Mesothelial cell of epicardium (in vitro differentiated cells): Measurements from ENCODE around the gene TADA2B. TPM values are rescaled to one million over a fixed set of nuclear protein-coding genes. Genes with fewer than 3 reads are reported as not detected.

ENCODE experiments used
- DNase-seq, 2 experiments: peaks; one replicate each; pipeline ENCODE4 v3.0.0; 2021; ENCODE audit warnings: low spot score in 2 of 2; ENCODE audit not compliant: unreplicated experiment in 2 of 2
- H3K27ac Mint-ChIP-seq: 2 replicates; pipeline ENCODE4 v1.8.0; 2021; ENCODE audit warnings: mixed read lengths
- H3K27me3 Mint-ChIP-seq: 2 replicates; pipeline ENCODE4 v1.8.0; 2021; ENCODE audit warnings: low read depth, mixed read lengths
- H3K36me3 Mint-ChIP-seq: 2 replicates; pipeline ENCODE4 v1.8.0; 2021; ENCODE audit warnings: mixed read lengths
- H3K4me1 Mint-ChIP-seq: 2 replicates; pipeline ENCODE4 v1.8.0; 2021; ENCODE audit warnings: mixed read lengths
- H3K4me3 Mint-ChIP-seq: 2 replicates; pipeline ENCODE4 v1.8.0; 2021; ENCODE audit warnings: mild to moderate bottlenecking, moderate library complexity, mixed read lengths
- H3K9me3 Mint-ChIP-seq: 2 replicates; pipeline ENCODE4 v1.8.0; 2021; ENCODE audit warnings: mixed read lengths
- total RNA-seq: library from RNA; stranded (reverse); gene quantifications from 3 replicates; pipeline ENCODE4 v1.2.1, GENCODE V29; 2021
- TF ChIP-seq, protein P1 (sequence below): fragments of 200-600 bp; sonication (generic); IDR thresholded peaks from one replicate; pipeline ENCODE4 v1.5.0; 2021; ENCODE audit warnings: antibody characterized with exemption; ENCODE audit not compliant: unreplicated experiment

The TADA2B gene
- total RNA-seq, 1 donor from 2014 or later, result 17.4 TPM

DNA sequence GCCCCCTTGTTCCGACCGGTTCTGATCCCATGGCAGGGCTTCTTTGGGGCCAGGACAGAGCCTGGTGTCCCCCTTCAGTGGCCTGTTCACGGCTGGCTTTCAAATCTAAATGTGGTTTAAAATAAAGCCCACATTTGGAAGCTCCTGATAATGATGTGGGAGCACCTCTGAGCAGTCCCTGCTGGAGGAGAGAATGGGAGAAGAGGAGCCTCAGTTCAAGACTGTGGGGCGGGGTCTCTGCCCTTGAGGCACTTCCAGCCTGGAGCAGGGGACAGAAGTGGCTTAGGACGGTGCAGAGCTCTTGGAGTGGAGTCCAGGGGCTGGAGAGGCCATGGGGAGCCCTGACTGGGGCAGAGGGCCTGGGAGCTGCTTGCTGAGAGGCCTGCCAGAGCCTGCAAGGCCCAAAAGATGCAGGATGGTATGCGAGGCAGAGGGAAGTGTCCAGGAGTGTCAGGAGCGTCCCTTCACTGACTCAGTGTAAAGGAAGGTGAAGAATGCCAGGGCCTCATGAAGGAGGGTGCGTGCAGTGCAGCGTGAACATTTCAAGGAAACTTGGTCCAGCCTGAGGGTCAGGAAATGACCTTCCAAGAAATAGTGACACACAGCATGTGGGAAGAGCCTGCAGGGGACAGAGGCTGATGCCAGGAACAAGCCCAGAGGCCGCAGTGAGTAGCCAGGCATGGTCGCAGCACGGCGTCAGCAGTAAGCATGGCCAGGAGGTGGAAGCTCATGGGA, 21.1 kb upstream of the TADA2B start:
- DNase-seq, result no peak
- H3K4me1 Mint-ChIP-seq, result no peaks in the 10 kb centered on the region
- no peaks in the 10 kb centered on the region for H3K9me3 Mint-ChIP-seq
- TF ChIP-seq, protein P1, sequence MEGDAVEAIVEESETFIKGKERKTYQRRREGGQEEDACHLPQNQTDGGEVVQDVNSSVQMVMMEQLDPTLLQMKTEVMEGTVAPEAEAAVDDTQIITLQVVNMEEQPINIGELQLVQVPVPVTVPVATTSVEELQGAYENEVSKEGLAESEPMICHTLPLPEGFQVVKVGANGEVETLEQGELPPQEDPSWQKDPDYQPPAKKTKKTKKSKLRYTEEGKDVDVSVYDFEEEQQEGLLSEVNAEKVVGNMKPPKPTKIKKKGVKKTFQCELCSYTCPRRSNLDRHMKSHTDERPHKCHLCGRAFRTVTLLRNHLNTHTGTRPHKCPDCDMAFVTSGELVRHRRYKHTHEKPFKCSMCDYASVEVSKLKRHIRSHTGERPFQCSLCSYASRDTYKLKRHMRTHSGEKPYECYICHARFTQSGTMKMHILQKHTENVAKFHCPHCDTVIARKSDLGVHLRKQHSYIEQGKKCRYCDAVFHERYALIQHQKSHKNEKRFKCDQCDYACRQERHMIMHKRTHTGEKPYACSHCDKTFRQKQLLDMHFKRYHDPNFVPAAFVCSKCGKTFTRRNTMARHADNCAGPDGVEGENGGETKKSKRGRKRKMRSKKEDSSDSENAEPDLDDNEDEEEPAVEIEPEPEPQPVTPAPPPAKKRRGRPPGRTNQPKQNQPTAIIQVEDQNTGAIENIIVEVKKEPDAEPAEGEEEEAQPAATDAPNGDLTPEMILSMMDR, result no peak
- peak overlapping the region; percentile 28 for H3K27ac Mint-ChIP-seq
- H3K27me3 Mint-ChIP-seq, result no peaks in the 10 kb centered on the region
- H3K36me3 Mint-ChIP-seq, result peaks cover 23% of the 10 kb centered on the region
- no peak overlapping the region for H3K4me3 Mint-ChIP-seq

DNA sequence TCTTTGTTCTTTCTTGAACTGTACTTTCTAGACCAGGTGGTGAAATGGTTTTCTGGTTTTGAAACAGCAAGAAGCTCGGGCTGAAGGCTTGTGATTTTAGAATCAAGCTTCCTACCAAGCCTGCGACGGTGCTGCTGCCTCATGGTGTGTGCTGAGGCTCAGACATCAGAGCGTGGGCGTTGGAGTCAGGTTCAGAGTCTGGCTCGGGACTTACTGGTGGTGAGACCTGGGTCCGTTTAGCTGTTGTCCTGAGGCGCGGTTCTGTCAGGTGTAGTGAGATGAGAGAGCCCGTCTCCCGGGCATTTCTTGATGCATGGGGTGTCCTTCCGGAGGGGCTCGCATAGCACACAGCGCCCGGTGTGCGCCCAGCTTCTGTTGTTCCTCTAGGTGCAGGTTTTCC, 19.7 kb upstream of the TADA2B start:
- TF ChIP-seq, protein P1, result no peak
- H3K27me3 Mint-ChIP-seq, result no peaks in the 10 kb centered on the region
- no peak overlapping the region for H3K4me3 Mint-ChIP-seq
- DNase-seq, result no peak
- H3K36me3 Mint-ChIP-seq, result peaks cover 29% of the 10 kb centered on the region
- H3K27ac Mint-ChIP-seq, result no peak overlapping the region
- no peaks in the 10 kb centered on the region for H3K4me1 Mint-ChIP-seq
- no peaks in the 10 kb centered on the region for H3K9me3 Mint-ChIP-seq

DNA sequence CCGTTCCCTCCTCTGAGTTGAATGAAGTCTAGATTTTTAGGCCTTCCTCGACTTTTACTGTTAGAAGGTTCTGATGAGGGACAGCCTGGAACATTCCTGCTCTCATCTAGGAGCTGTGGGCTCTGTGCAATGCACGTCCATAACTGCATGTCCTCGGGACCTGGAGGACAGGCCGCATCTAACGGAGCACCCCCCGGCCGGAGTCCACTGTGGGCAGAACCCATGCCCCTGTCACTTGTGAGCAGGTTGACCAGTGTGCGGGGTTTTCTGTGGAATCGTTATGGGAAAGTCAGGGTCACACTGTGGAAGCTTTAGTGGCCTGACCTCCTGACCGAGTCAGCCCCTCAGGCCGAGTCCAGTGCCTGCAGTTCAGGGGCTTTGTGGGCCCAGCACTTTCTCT, 19.3 kb upstream of the TADA2B start:
- H3K4me1 Mint-ChIP-seq, result no peaks in the 10 kb centered on the region
- H3K27ac Mint-ChIP-seq, result no peak overlapping the region
- no peaks in the 10 kb centered on the region for H3K27me3 Mint-ChIP-seq
- H3K36me3 Mint-ChIP-seq, result peaks cover 26% of the 10 kb centered on the region
- no peak overlapping the region for H3K4me3 Mint-ChIP-seq
- H3K9me3 Mint-ChIP-seq, result no peaks in the 10 kb centered on the region
- TF ChIP-seq, protein P1, result no peak
- DNase-seq, result no peak

DNA sequence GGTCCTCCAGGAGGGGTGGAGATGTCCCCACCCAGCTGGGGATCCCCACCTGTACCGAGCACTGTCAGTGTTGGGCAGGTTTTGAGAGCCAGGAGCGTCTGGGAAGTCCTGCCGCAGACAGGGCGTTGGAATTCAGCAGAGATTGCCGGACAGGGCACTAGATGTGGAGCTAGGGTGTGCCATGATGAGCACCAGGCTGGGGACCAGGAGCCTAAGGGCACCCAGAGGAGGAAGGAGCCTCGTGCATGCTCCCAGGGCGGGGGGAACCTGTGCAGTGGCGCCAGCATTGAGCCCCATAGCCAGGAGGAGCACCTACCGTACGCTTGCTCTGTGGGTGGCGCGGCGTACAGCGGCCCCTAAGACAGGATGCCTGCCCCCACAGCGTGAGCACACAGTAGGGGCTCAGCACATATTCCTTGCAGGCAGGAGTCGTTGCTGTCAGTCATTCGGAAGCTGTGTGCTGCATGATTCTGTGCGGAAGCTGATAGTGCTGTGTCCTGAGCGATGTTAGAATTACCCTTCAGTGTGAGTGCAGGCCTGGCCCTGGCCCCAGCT, 18.8 kb upstream of the TADA2B start:
- Mint-ChIP-seq H3K9me3 (no peaks in the 10 kb centered on the region), H3K4me1 (no peaks in the 10 kb centered on the region), H3K27me3 (no peaks in the 10 kb centered on the region), H3K4me3 (no peak overlapping the region), H3K36me3 (peaks cover 23% of the 10 kb centered on the region), H3K27ac (no peak overlapping the region)
- TF ChIP-seq, protein P1, result no peak
- DNase-seq, result no peak

DNA sequence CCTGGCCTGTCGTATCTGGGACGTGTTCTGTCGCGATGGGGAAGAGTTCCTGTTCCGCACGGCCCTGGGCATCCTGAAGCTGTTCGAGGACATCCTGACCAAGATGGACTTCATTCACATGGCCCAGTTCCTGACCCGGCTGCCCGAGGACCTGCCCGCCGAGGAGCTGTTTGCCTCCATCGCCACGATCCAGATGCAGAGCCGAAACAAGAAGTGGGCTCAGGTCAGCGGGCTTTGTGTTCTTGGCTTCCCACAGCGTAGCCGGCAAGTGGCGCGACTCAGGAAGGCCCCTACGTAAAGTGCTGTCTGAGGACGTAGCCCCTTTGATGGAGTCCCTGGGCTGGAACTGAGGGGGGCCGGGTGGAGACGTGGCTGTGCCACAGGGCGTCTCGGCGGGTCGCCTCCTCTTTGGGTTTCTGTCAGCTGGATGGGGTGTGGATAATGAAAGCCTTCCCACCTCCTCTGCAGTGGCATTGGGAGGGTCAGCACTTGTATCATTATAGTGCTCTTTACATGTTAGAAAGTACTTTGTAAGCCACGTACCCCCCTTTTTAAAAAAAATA, 18.1 kb upstream of the TADA2B start:
- no peaks in the 10 kb centered on the region for H3K9me3 Mint-ChIP-seq
- no peaks in the 10 kb centered on the region for H3K4me1 Mint-ChIP-seq
- H3K27ac Mint-ChIP-seq, result no peak overlapping the region
- peaks cover 23% of the 10 kb centered on the region for H3K36me3 Mint-ChIP-seq
- no peaks in the 10 kb centered on the region for H3K27me3 Mint-ChIP-seq
- DNase-seq, result no peak
- H3K4me3 Mint-ChIP-seq, result no peak overlapping the region
- TF ChIP-seq, protein P1, result no peak
